Common myeloid progenitor, CD34-positive (primary cell): ENCODE measurements around the gene AGAP1.

Source experiments
- CTCF ChIA-PET: fragments of 350-600 bp; sonication (Branson Sonifier 250); formaldehyde crosslinking; loops from one replicate; lab custom pipeline; 2021; ENCODE audit warnings: antibody characterized with exemption; lab: Charles Lee
- POLR2A ChIA-PET: fragments of 350-600 bp; sonication (Branson Sonifier 250); formaldehyde crosslinking; loops from one replicate; lab custom pipeline; 2021; ENCODE audit warnings: antibody characterized with exemption; lab: Charles Lee
- DNase-seq, 3 donors: peaks; one replicate each; pipeline versions ENCODE4 v3.0.0 to v3.0.0-alpha.2; 2013
- H3K27ac ChIP-seq, 2 experiments: 1 replicate in 1 of 2; 2 replicates in 1 of 2; pipeline ENCODE4 v1.7.0; 2013; ENCODE audit warnings: inconsistent platforms in 2 of 2, low read length in 2 of 2, mild to moderate bottlenecking in 2 of 2, low read depth in 1 of 2, moderate library complexity in 1 of 2; ENCODE audit not compliant: severe bottlenecking in 2 of 2, insufficient read depth in 1 of 2, poor library complexity in 1 of 2
- H3K27me3 ChIP-seq, 5 experiments: replicated peaks in 2 of 5; 1 replicate in 3 of 5; 2 replicates in 2 of 5; pipeline versions ENCODE4 v1.6.1 to v1.7.0; 2013; ENCODE audit warnings: low read length in 4 of 5, mild to moderate bottlenecking in 2 of 5, moderate library complexity in 2 of 5, inconsistent platforms in 1 of 5; ENCODE audit not compliant: insufficient read depth in 5 of 5, control insufficient read depth in 4 of 5
- H3K36me3 ChIP-seq, 4 experiments: 1 replicate in 2 of 4; 2 replicates in 2 of 4; pipeline versions ENCODE4 v1.6.1 to v1.7.0; 2013; ENCODE audit warnings: low read length in 3 of 4, control low read depth in 1 of 4, mild to moderate bottlenecking in 1 of 4; ENCODE audit not compliant: control insufficient read depth in 4 of 4, insufficient read depth in 4 of 4
- H3K4me1 ChIP-seq, 4 experiments: 1 replicate in 3 of 4; 2 replicates in 1 of 4; pipeline versions ENCODE4 v1.6.1 to v1.7.1; 2013; ENCODE audit warnings: low read length in 3 of 4, mild to moderate bottlenecking in 3 of 4, control low read depth in 1 of 4, inconsistent platforms in 1 of 4, moderate library complexity in 1 of 4; ENCODE audit not compliant: control insufficient read depth in 4 of 4, insufficient read depth in 4 of 4; ENCODE audit errors: control extremely low read depth in 1 of 4
- H3K4me3 ChIP-seq, 7 experiments: 1 replicate in 4 of 7; 2 replicates in 3 of 7; pipeline versions ENCODE4 v1.5.1 to v1.7.0; 2013; ENCODE audit warnings: mild to moderate bottlenecking in 7 of 7, low read length in 6 of 7, moderate library complexity in 6 of 7, inconsistent platforms in 2 of 7, low read depth in 2 of 7, control low read depth in 1 of 7; ENCODE audit not compliant: insufficient read depth in 4 of 7, control insufficient read depth in 1 of 7; ENCODE audit errors: extremely low read depth in 1 of 7
- H3K9me3 ChIP-seq, 5 experiments: 1 replicate in 4 of 5; 2 replicates in 1 of 5; pipeline versions ENCODE4 v1.6.1 to v1.7.1; 2013; ENCODE audit warnings: low read length in 4 of 5, mild to moderate bottlenecking in 2 of 5, inconsistent platforms in 1 of 5, low read depth in 1 of 5, moderate library complexity in 1 of 5; ENCODE audit not compliant: control insufficient read depth in 4 of 5, insufficient read depth in 2 of 5; ENCODE audit errors: control extremely low read depth in 1 of 5
- WGBS: methylation state at CpG from one replicate; pipeline ENCODE4 v1.1.5; 2013; ENCODE audit not compliant: insufficient coverage; 5-methylcytosine and 5-hydroxymethylcytosine counted together

AGAP1 gene

GRCh38 chr2:235485362-235485761, 8.5 kb upstream of the AGAP1 start:
- WGBS: 86% methylated on average over 5 of the region's 5 CpGs
- Histone ChIP-seq H3K27ac (no peak overlapping the region), H3K9me3 (peaks cover 0 to 7% (median under 1%) of the 10 kb centered on the region in 5 experiments), H3K36me3 (no peaks in the 10 kb centered on the region), H3K4me1 (no peaks in the 10 kb centered on the region), H3K4me3 (no peak overlapping the region), H3K27me3 (peaks cover 0 to 53% (median 6%) of the 10 kb centered on the region in 5 experiments)
- no peak for DNase-seq
- POLR2A ChIA-PET: no interaction called here
- CTCF ChIA-PET: interaction anchor here (0.9 kb wide), 1 partner anchor 14 kb away, joined by 3 read pairs; no protein-coding TSS in a partner anchor

DNA sequence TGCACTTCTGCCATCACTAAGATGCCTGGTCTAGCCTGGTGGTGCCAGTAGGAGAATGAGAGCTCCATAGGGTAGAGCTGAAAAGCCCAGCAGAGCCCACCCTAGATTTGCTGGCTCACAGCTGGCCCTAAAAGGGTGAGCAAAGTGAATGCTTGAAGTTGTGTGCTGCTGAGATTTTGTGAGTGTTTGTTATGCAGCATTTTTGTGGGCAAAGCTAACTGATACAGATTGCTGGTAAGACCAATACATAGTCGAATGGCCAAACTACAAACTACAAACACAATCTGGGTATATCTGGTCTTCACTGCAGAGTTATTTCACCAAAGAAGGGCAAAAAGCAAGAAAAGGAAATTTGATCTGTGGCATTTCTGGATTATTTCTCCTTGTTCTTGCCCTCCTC, 7.1 kb upstream of the AGAP1 start:
- Histone ChIP-seq H3K36me3 (no peaks in the 10 kb centered on the region), H3K9me3 (peaks cover 0 to 17% (median 14%) of the 10 kb centered on the region in 5 experiments), H3K27me3 (peaks cover 0 to 61% (median 12%) of the 10 kb centered on the region in 5 experiments), H3K4me3 (no peak overlapping the region), H3K4me1 (no peaks in the 10 kb centered on the region), H3K27ac (no peak overlapping the region)
- ChIA-PET CTCF (no interaction called here), POLR2A (no interaction called here)
- DNase-seq: no peak
- WGBS: 83% methylated on average over 1 of the region's 1 CpG

DNA sequence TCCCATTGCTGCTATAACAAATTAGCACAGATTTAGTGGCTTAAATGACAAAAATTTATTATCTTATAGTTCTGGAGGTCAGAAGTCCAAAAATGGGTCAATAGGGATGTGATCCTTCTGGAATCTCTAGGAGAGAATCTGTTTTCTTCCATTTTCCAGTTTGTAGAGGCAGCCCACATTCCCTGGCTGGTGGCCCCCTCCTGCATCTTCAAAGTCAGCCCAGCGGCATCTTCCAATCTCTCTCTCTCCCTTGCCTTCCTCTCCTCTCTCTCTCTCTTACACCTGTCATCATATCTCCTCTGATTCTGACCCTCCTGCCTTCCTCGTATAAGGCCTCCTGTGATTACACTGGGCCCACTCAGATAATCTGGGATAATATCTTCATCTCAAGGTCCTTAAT, 3.9 kb upstream of the AGAP1 start:
- Histone ChIP-seq H3K27ac (no peak overlapping the region), H3K4me3 (no peak overlapping the region), H3K27me3 (peaks cover 0 to 59% (median 23%) of the 10 kb centered on the region in 5 experiments), H3K9me3 (peaks cover 0 to 29% (median 23%) of the 10 kb centered on the region in 5 experiments), H3K36me3 (no peaks in the 10 kb centered on the region), H3K4me1 (peaks cover 0 to 12% (median 8%) of the 10 kb centered on the region in 4 experiments)
- 83% methylated on average over 2 of the region's 2 CpGs for WGBS
- ChIA-PET POLR2A (no interaction called here), CTCF (no interaction called here)
- DNase-seq: no peak

DNA sequence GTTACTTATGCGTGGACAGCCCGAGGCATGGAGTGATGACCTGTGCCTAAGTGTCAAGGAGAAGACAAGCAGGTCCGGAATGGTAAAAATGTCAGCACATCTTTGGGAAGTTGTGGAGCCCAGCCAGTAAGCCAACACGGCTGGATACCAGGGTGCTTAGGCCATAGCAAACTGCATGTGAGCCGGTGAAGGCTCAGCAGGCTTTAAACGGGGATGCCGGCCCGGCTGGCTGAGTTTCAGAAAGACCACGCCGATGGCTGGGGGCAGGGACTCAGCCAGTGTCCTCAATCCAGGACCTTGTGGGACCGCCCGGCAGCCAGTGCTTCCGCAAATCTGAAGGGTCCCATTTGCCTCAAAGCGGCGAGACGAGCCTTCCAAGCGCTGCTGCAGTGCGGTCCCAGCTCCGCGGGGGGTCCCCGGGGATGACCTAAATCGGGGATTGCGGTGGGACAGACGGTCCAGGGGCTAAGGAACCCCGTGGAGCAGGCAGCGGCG, 946 bp upstream of the AGAP1 start:
- WGBS: 21% methylated on average over 23 of the region's 27 CpGs
- no peaks in the 10 kb centered on the region for H3K36me3 ChIP-seq
- H3K4me3 ChIP-seq: peak overlapping the region in 2 of 7 experiments; percentile 43 to 58
- ChIA-PET POLR2A (no interaction called here), CTCF (interaction anchor here (1.3 kb wide), 1 partner anchor 8 kb away, joined by 4 read pairs; no protein-coding TSS in a partner anchor)
- H3K4me1 ChIP-seq: peaks cover 0 to 18% (median 11%) of the 10 kb centered on the region in 4 experiments
- H3K27ac ChIP-seq: no peak overlapping the region
- peak in 2 of 3 donors; percentile 20 to 29 for DNase-seq
- H3K27me3 ChIP-seq: peaks cover 3 to 72% (median 35%) of the 10 kb centered on the region in 5 experiments
- H3K9me3 ChIP-seq: peaks cover 0 to 29% (median 23%) of the 10 kb centered on the region in 5 experiments

DNA sequence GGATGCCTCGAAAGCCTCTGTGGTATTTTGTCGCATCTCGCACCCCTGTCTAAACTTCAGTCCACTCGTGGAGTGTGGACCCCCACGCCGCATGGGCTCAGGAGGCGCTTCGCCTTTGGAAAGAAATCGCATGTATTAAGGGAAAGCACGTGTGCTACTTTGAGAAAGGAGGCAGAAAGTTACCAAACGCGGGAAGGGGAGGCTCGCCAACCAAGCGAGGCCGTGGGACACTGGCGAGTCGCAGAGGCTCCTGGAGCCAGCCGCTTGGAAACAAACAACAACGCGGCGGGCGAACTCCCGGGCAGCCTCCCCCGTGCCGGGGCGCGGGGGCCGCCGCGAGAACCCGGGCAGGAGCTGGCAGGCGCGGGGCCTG, 455 bp upstream of the AGAP1 start:
- H3K9me3 ChIP-seq: peaks cover 0 to 29% (median 23%) of the 10 kb centered on the region in 5 experiments
- POLR2A ChIA-PET: no interaction called here
- H3K36me3 ChIP-seq: no peaks in the 10 kb centered on the region
- H3K4me1 ChIP-seq: peaks cover 0 to 18% (median 11%) of the 10 kb centered on the region in 4 experiments
- peak overlapping the region in 5 of 7 experiments; percentile 23 to 70 (median 43) for H3K4me3 ChIP-seq
- CTCF ChIA-PET: no interaction called here
- peak in 2 of 3 donors; percentile 20 to 26 for DNase-seq
- H3K27ac ChIP-seq: no peak overlapping the region
- WGBS: 3% methylated on average over 27 of the region's 33 CpGs
- peaks cover 3 to 77% (median 35%) of the 10 kb centered on the region in 5 experiments for H3K27me3 ChIP-seq

DNA sequence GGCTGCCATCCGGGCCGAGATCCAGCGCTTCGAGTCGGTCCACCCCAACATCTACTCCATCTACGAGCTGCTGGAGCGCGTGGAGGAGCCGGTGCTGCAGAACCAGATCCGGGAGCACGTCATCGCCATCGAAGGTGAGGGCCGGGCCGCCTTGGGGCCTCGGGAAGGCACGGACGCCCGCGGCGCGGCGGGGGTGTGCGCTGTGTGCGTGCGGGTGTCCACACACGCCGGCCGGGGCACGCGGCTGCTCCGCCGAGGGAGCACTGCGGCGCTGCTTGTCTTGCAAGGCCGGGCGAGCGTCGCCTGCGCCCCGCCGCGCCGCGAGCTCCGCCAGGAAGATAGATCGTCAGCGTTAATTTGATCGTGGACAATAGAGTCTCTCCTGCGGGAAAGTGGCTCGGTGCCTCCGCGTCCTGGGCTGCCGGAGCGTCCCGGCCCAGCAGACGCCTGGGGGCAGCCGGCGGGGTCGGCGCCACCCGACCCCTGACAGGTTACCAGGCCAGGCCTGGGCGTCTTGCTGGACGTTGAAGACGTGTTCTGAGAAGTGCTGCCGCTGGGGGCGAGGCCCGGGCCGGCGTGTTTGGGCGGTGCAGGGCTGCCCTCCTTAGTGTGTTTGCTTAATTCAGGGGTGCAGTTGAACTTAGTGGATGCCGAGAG, 1.0 kb downstream of the AGAP1 start:
- POLR2A ChIA-PET: no interaction called here
- Histone ChIP-seq H3K27me3 (peaks cover 3 to 91% (median 46%) of the 10 kb centered on the region in 5 experiments), H3K36me3 (no peaks in the 10 kb centered on the region), H3K4me1 (peaks cover 0 to 18% (median 11%) of the 10 kb centered on the region in 4 experiments), H3K4me3 (peak overlapping the region in 4 of 7 experiments; percentile 32 to 68 (median 48)), H3K9me3 (peaks cover 0 to 29% (median 22%) of the 10 kb centered on the region in 5 experiments), H3K27ac (no peak overlapping the region)
- CTCF ChIA-PET: no interaction called here
- peak in 2 of 3 donors; percentile 20 to 35 for DNase-seq
- under 1% methylated on average over 64 of the region's 72 CpGs for WGBS
